Body of pancreas (tissue), 4 donors: ENCODE results near the gene SLCO2B1.

Experiments
- POLR2A ChIP-seq, 3 donors: fragments of 450-650 bp; IDR thresholded peaks; one replicate each; pipeline ENCODE4 v1.6.1; 2016; ENCODE audit warnings: antibody characterized with exemption in 3 of 3, mild to moderate bottlenecking in 2 of 3
- TF ChIP-seq, protein P1 (sequence below), 7 experiments: fragments of 450-650 bp in 4 of 7; fragments of 200-600 bp in 3 of 7; sonication (generic) in 3 of 7; IDR thresholded peaks; one replicate each; pipeline ENCODE4 v1.5.1; 2016 to 2019; ENCODE audit warnings: antibody characterized with exemption in 7 of 7

GRCh38 chr11:75246006-75246670, 95.2 kb downstream of the SLCO2B1 start:
- TF ChIP-seq, protein P1, sequence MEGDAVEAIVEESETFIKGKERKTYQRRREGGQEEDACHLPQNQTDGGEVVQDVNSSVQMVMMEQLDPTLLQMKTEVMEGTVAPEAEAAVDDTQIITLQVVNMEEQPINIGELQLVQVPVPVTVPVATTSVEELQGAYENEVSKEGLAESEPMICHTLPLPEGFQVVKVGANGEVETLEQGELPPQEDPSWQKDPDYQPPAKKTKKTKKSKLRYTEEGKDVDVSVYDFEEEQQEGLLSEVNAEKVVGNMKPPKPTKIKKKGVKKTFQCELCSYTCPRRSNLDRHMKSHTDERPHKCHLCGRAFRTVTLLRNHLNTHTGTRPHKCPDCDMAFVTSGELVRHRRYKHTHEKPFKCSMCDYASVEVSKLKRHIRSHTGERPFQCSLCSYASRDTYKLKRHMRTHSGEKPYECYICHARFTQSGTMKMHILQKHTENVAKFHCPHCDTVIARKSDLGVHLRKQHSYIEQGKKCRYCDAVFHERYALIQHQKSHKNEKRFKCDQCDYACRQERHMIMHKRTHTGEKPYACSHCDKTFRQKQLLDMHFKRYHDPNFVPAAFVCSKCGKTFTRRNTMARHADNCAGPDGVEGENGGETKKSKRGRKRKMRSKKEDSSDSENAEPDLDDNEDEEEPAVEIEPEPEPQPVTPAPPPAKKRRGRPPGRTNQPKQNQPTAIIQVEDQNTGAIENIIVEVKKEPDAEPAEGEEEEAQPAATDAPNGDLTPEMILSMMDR (IDR thresholded peaks at IDR 0.05): no peak
- TF ChIP-seq POLR2A (IDR thresholded peaks at IDR 0.05): no peak
